ENCODE results near the gene IL18RAP.

DNA sequence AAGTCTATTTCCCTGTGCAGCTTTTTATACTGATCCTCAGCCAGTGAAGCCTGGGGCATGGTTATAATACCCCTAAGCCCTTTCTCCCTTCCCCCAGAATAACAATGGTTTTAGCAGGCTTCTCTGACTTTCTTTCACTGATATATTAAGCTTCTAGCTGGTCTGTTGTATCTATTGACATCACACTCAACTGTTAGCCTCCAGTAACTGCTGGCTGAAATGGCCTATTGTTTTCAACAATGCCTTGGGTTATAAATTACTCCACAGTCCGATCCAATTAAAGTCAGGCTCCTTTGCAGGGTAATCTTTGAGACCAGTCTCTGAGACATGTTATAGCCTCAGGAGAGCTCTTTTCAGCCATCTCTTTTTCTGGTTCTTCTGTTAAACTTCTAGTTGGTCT, 47.2 kb downstream of the IL18RAP start:
- no peak for TF ChIP-seq ZNF274 (IDR thresholded peaks at IDR 0.05; ENCODE audit: low read depth, low read length)
- TF ChIP-seq YY1 (IDR thresholded peaks at IDR 0.05; ENCODE audit: insufficient read depth, insufficient read length), result no peak
